ENCODE measurements around the gene SLC25A25. TPM values are rescaled to one million over a fixed set of nuclear protein-coding genes. Genes with fewer than 3 reads are reported as not detected.

Gene SLC25A25
- total RNA-seq, 1 donor from 2014 or later, result 8.5 TPM

- DNase-seq (ENCODE audit: low spot score), result no peak
- Mint-ChIP-seq H3K27me3 (ENCODE audit: insufficient read depth, low read depth) (peaks cover 5% of the 10 kb centered on the region), H3K4me1 (peaks cover 52% of the 10 kb centered on the region), H3K27ac (no peak overlapping the region), H3K4me3 (peak overlapping the region; percentile 87), H3K36me3 (peaks cover 16% of the 10 kb centered on the region), H3K9me3 (no peaks in the 10 kb centered on the region)
- TF ChIP-seq CTCF (IDR thresholded peaks at IDR 0.05) (no peak), EZH2 (IDR thresholded peaks at IDR 0.05) (no peak), EZH2phosphoT487 (IDR thresholded peaks at IDR 0.05) (no peak)
- Histone ChIP-seq H3K4me1 (peaks cover 29% of the 10 kb centered on the region), H3K4me3 (peak overlapping the region; percentile 46), H3K27ac (no peak overlapping the region), H3K9me3 (ENCODE audit: low read depth) (no peaks in the 10 kb centered on the region), H3K4me2 (peak overlapping the region; percentile 80), H2AFZ (replicated peaks) (no peak overlapping the region), H3K36me3 (no peaks in the 10 kb centered on the region), H3K79me2 (ENCODE audit: low read depth) (peaks cover 33% of the 10 kb centered on the region), H3F3A (ENCODE audit: low read depth) (peaks cover 17% of the 10 kb centered on the region), H3K27me3 (no peaks in the 10 kb centered on the region), H4K20me1 (ENCODE audit: low read depth) (peaks cover 34% of the 10 kb centered on the region), H3K9ac (no peak overlapping the region)
Observed at GRCh38 chr9:128099231-128099931, 31.3 kb downstream of the SLC25A25 start.

- Histone ChIP-seq H3K4me1 (peaks cover 25% of the 10 kb centered on the region), H3F3A (ENCODE audit: low read depth) (peaks cover 17% of the 10 kb centered on the region), H3K9me3 (ENCODE audit: low read depth) (no peaks in the 10 kb centered on the region), H3K27me3 (no peaks in the 10 kb centered on the region), H4K20me1 (ENCODE audit: low read depth) (peaks cover 28% of the 10 kb centered on the region), H3K79me2 (ENCODE audit: low read depth) (peaks cover 32% of the 10 kb centered on the region), H3K4me2 (no peak overlapping the region), H3K9ac (no peak overlapping the region), H3K27ac (no peak overlapping the region), H2AFZ (replicated peaks) (no peak overlapping the region), H3K36me3 (no peaks in the 10 kb centered on the region), H3K4me3 (no peak overlapping the region)
- H3K36me3 Mint-ChIP-seq, result peaks cover 18% of the 10 kb centered on the region
- H3K27ac Mint-ChIP-seq, result no peak overlapping the region
- no peak for TF ChIP-seq CTCF (IDR thresholded peaks at IDR 0.05)
- TF ChIP-seq EZH2phosphoT487 (IDR thresholded peaks at IDR 0.05), result no peak
- TF ChIP-seq EZH2 (IDR thresholded peaks at IDR 0.05), result no peak
- peaks cover 5% of the 10 kb centered on the region for H3K27me3 Mint-ChIP-seq (ENCODE audit: insufficient read depth, low read depth)
- H3K9me3 Mint-ChIP-seq, result no peaks in the 10 kb centered on the region
- peak overlapping the region; percentile 43 for H3K4me3 Mint-ChIP-seq
- no peak for DNase-seq (ENCODE audit: low spot score)
- peaks cover 46% of the 10 kb centered on the region for H3K4me1 Mint-ChIP-seq
Observed at GRCh38 chr9:128099932-128100491, 32.0 kb downstream of the SLC25A25 start.

GRCh38 chr9:128100581-128100980, 32.5 kb downstream of the SLC25A25 start:
- H2AFZ ChIP-seq (replicated peaks), result no peak overlapping the region
- no peak overlapping the region for H3K4me2 ChIP-seq
- no peaks in the 10 kb centered on the region for H3K36me3 ChIP-seq
- peaks cover 17% of the 10 kb centered on the region for H3F3A ChIP-seq (ENCODE audit: low read depth)
- DNase-seq (ENCODE audit: low spot score), result no peak
- Mint-ChIP-seq H3K27me3 (ENCODE audit: insufficient read depth, low read depth) (peaks cover 5% of the 10 kb centered on the region), H3K4me3 (no peak overlapping the region), H3K9me3 (no peaks in the 10 kb centered on the region), H3K4me1 (peaks cover 41% of the 10 kb centered on the region), H3K27ac (no peak overlapping the region), H3K36me3 (peaks cover 18% of the 10 kb centered on the region)
- H3K4me3 ChIP-seq, result no peak overlapping the region
- peaks cover 22% of the 10 kb centered on the region for H3K4me1 ChIP-seq
- no peaks in the 10 kb centered on the region for H3K27me3 ChIP-seq
- H3K27ac ChIP-seq, result no peak overlapping the region
- peaks cover 26% of the 10 kb centered on the region for H3K79me2 ChIP-seq (ENCODE audit: low read depth)
- TF ChIP-seq EZH2phosphoT487 (IDR thresholded peaks at IDR 0.05) (no peak), EZH2 (IDR thresholded peaks at IDR 0.05) (no peak), CTCF (IDR thresholded peaks at IDR 0.05) (no peak)
- no peaks in the 10 kb centered on the region for H3K9me3 ChIP-seq (ENCODE audit: low read depth)
- peaks cover 28% of the 10 kb centered on the region for H4K20me1 ChIP-seq (ENCODE audit: low read depth)
- H3K9ac ChIP-seq, result no peak overlapping the region
